GM19455 (cell line): ENCODE data around the gene CYP2A7.
"Not testable (repeated sequence)": the region's sequence is repeated elsewhere in the genome, so short reads cannot be mapped to it uniquely, and the experiment has no call there.

Source experiments
- ATAC-seq: cut with Tn5 transposase; IDR thresholded peaks from one replicate; pipeline ENCODE4 v1.9.1; 2021; ENCODE audit not compliant: unreplicated experiment

CYP2A7 gene

DNA sequence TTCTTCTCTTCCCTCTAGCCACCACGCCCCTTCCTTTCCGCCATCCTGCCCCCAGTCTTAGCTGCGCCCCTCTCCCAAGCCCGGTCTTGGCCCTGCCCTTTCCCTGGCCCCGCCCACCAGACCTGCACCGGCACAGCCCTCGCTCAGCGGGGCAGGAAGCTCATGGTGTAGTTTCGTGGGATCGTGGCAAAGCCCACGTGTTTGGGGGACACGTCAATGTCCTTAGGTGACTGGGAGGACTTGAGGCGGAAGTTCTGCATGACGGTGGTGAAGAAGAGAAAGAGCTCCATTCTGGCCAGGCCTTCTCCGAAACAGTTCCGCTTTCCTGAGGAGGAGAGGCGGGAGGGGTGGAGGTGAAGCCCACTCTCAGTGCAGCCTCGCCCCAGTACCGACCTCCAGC lies 38.4 kb downstream of the CYP2A7 start:
- not testable (repeated sequence) for ATAC-seq

DNA sequence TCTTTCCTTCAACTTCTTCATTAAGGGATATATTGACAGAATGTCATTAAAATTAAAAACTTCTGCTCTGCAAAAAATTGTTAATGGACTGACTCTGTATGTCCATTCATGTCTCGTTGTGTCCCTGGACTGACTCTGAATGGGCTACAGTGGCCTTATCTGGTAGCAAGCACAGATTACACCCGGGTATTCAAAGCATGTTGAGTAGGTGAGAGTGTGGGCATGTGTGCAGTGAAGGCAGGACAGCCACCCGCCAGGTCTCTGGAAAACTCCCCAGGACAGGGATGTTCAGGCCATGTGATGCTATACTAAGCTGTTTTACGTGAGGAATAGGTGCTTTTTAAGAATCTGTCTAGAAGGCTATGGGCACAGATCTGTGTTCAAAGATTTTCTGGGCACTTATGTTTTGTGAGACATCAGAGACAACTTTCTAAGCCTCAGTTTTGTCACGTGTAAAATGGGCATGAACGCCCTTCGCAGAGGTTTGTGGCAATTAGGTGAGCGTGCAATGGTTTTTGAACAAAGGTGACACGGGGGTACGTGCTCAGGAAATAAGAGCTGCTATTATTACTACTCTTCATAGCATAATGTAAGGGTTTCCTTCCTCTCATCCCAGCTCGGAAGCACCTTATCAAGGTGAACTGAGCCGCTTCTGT lies 38.9 kb downstream of the CYP2A7 start:
- ATAC-seq, result not testable (repeated sequence)

DNA sequence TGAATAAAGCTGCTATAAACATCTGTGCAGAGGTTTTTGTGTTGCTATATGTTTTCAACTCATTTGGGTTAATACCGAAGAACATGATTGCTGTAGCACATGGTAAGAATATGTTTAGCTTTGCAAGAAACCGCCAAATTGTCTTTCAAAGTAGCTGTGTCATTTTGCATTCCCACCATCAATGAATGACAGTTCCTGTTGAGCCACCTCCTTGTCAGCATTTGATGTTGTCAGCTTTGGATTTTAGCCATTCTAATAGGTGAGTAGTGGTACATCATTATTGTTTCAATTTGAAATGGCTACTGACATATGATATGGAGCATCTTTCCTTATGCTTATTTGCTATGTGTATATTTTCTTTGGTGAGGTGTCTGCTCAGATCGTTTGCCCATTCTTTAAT lies 40.0 kb downstream of the CYP2A7 start:
- not testable (repeated sequence) for ATAC-seq

DNA sequence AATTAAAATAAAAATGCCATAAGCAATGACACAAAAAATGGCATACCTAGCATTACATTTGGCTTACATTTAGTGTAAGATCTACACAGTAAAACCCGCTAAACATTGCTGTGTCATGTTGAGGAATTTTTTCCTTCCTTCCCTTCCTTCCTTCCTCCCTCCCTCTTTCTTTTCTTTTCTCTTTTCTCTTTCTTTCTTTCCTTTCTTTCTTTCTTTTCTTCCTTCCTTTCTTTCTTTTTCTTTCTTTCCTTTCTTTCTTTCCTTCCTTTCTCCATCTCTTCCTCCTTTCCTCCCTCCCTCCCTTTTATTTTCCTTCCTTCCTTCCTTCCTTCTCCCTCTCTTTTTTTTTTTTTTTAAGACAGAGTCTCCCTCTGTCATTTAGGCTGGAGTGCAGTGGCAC lies 43.6 kb downstream of the CYP2A7 start:
- ATAC-seq, result not testable (repeated sequence)

DNA sequence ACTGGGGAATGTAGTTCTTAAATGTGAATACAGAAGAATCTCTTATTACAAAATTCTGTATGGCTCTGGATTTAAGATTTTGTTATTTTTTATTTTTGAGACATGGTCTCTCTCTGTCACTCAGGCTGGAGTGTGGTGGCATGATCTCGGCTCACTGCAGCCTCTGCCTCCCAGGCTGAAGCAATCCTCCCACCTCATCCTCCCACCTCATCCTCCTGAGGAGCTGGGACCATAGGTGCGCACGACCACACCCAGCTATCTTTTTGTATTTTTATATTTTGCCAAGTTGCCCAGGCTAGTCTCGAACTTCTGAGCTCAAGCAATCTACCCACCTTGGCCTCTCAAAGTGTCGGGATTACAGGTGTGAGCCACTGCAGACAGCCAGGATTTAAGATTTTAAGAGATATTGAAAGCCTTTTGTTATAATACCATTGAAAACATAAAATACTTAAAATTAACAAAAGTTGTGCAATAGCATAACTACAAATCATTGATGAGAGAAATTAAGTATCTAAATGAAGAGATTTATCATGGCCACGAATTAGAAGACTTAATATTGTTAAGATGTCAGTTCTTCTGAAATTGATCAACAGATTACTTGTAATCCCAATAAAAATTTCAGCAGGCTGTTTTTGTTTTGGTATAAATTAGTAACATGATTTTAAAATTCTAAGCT lies 45.1 kb downstream of the CYP2A7 start:
- ATAC-seq, result no peak

DNA sequence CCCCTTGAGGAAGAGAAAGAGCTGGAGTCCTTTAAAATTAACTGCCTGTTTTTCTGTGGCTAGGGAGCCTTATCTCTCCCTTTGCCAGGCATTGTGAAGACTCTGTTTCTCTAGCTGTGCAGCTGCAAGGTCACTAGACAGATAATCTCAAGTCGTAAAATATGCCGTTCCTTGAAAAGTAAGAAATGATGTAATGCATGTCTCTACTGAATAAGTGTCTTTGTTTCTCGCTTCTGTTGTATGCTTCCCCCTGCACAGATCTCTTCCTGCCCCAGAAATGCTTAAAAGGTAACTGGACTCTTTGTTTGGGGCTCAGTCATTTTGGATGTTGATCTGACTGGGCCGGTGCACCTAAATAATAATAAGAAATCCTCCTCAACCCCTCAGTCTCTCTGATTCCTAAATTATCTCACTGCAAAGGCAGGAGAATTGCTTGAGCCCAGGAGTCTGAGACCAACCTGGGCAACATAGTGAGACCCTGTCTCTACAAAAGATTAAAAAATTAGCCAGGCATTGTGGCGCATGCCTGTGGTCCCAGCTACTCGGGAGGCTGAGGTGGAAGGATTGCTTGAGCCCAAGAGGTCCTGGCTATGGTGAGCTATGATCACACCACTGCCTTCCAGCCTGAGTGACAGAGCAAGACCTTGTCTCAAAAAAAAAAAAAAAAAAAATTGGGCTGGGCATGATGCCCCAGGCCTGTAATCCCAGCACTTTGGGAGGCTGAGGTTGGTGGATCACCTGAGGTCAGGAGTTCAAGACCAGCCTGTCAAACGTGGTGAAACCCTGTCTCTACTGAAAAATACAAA lies 48.1 kb downstream of the CYP2A7 start:
- not testable (repeated sequence) for ATAC-seq

DNA sequence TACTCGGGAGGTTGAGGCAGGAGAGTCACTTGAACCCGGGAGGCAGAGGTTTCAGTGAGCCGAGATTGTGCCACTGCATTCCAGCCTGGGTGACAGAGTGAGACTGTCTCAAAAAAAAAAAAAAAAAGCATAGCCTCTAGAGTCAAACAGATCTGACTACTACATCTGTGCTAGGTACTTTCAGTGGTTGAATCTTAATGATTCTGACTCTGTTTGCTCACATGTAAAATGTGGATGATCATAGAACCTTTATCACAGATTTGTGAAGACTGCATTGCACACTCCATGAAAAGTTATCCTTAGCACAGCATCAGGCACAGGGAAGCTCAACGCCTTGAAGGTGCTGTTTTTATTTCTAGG lies 49.6 kb downstream of the CYP2A7 start:
- not testable (repeated sequence) for ATAC-seq

DNA sequence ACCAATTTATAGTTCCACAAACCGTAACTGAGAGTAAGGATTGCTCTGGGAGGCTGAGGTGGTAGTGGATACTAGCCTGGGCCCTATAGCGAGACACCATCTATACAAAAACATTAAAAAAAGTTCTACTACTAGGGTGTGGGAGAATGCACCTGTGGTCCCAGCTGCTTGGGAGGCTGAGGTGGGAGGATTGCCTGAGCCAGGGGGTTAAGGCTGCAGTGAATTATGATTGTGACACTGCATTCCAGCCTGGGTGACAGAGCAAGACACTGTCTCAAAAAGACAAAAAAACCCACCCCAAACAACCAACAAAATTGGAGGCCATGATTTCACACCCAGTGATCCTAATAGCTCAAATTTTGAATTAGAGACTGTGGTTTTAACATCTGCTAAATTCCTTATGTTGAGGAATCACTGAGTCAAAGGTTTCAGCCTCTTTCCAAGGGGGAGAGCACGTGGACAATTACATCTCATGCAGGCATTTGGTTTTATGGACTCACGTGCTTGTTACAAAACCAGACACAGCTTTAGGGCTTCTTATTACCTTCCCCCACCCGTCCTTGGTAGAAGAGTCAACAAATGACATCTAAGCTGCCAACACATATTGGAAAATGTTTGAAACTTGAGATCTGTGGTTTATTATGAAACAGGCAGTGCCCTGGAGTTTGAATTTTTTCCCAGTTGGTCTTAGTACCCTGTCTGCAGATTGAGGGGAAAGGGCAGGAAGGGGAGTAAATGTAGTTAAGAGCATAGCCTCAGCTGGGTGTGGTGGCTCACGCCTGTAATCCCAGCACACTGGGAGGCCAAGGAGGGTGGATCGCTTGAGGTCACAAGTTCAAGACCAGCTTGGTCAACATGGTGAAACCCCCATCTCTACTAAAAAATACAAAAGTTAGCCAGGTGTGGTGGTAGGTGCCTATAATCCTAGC lies 50.3 kb downstream of the CYP2A7 start:
- ATAC-seq, result no peak

DNA sequence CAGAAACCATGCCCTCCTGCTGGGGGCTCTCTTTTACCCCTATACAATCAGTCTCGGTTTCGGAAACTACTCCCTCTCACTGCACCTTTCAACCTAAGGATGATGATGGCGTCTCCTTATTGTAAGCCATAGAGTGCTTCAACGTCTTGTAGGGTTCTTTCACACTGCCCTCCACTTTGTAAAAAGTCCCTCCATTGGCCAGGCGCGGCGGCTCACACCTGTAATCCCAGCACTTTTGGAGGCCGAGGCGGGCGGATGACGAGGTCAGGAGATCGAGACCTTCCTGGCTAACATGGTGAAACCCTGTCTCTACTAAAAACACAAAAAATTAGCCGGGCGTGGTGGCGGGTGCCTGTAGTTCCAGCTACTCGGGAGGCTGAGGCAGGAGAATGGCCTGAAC lies 51.3 kb downstream of the CYP2A7 start:
- ATAC-seq, result not testable (repeated sequence)

DNA sequence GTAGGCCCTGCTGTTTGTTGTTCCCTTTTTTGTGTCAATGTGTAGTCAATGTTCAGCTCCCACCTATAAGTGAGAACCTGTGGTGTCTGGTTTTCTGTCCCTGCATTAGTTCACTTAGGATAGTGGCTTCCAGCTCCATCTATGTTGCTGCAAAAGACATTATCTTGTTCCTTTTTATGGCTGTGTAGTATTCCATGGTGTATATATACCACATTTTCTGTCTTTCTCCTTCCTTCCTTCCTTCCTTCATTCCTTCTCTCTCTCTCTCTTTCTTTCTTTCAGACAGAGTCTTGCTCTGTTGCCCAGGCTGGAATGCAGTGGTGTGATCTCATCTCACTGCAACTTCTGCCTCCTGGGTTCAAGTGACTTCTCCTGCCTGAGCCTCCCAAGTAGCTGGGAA lies 52.8 kb downstream of the CYP2A7 start:
- no peak for ATAC-seq

DNA sequence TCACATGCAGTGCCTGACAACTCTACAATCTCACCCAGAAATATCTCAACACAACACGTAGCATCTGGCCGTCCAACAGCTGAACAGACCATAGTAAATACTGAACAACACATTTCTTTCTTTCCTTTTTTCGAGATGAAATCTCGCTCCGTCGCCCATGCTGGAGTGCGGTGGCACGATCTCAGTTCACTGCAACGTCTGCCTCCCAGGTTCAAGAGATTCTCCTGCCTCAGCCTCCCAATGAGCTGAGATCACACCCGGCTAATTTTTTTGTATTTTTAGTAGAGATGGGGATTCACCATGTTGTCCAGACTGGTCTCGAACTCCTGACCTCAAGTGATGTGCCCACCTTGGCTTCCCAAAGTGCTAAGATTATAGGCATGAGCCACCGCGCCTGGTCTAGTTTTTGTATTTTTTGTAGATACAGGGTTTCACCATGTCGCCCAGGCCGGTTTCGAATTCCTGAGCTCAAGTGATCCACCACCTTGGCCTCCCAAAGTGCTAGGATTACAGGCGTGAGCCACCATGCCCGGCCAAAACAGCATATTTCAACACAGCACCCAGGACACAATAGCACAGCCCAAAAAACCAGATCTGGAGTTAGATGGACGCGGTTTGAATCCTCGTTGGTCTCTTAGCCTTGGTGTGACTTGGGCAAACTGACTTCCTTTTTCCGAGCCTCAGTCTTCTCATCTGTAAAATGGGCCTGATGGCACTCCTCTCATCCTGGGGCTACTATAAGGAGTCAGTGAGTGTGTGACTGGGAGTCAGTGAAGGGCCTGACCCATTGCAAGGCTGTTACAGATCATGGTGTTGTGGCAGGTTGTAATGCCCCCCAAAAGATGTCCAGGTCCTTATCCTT lies 54.4 kb downstream of the CYP2A7 start:
- ATAC-seq, result no peak

DNA sequence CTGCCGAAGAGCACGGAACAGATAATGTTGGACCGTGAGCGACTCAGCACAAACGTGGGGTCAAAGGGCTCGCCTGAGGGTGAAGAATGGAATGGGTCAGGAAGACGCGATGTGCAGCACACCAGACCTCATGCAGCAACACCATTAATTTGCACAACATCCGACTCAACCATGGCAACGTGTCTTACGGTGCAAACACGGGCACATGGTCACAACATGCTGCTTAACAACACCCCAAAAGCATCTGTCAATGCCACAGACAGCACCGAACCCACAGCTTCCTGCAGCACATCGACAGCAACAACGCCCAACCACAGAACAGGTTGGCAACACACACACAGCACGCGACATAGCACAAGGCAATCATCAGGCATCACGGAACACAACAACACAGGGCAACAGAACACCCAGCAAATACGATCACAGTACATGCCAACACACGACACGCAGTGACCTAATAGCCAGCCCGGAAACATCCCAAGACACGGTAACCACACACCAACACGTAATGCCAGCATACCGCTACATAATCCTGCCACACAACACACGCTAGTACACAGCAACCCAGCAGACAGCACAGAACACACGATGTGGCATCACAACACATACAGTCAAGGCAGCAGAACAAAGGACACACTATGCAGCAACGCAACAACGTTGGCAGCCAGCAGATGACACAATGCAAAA lies 55.2 kb downstream of the CYP2A7 start:
- ATAC-seq, result not testable (repeated sequence)

DNA sequence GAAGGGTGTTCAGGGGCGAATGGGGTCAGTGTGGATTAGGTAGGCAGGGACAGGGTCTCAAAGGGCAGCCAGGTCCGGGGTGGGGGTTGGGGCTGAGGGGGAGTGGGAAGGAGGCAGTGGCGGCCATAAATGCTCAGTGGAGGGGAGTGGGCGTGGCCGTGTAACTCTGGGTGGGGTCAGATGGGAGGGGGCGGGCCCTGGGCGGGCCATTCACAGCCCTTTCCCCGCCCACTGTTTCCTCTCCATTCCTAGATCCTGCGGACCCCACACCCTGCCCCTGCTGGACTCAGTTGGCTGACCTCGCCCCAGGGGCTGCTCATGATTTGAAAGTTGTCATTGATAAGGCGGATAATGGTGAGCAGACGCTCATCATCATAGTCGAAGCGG lies 55.7 kb downstream of the CYP2A7 start:
- not testable (repeated sequence) for ATAC-seq

DNA sequence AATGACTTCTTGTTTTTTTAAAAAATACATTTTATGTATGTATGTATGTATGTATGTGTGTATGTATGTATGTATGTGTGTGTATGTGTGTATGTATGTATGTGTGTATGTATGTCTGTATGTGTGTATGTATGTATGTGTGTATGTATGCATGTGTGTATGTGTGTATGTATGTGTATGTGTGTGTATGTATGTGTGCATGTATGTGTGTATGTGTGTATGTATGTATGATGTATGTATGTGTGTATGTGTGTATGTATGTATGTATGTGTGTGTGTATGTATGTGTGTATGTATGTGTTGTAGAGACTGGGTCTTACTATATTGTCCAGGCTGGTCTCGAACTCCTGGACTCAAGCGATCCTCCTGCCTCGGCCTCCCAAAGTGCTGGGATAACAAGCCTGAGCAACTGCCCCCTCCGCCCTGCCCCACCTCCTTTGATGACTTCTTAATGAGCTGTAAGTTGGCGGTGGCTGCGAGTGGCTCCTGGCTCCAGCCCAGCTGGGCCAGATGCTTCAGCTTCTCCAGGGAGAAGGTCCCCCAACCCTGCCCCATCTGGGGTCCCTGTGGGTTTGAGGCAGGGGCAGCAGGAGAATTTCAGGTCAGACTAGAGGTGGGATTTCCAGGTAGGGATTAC lies 56.5 kb downstream of the CYP2A7 start:
- ATAC-seq, result not testable (repeated sequence)
